Endothelial cell of umbilical vein (primary cell): ENCODE measurements around the gene AGO1. TPM values are rescaled to one million over a fixed set of nuclear protein-coding genes. Genes with fewer than 3 reads are reported as not detected.

Experiments
- BruUV-seq: library from RNA; stranded (reverse); fragments of 400-500 nt; replicated peaks from 2 replicates; lab custom pipeline; 2021; lab: Mats Ljungman, UMichigan
- CTCF ChIA-PET: fragments of 300-600, 350-600 bp; sonication (Branson Sonifier 250); formaldehyde crosslinking; loops from one replicate; lab custom pipeline; 2021; ENCODE audit warnings: antibody characterized with exemption, inconsistent platforms; lab: Charles Lee
- POLR2A ChIA-PET: fragments of 300-600, 350-600 bp; sonication (Branson Sonifier 250); formaldehyde crosslinking; loops from one replicate; lab custom pipeline; 2021; ENCODE audit warnings: antibody characterized with exemption, inconsistent platforms; lab: Charles Lee
- DNase-seq: peaks from one replicate; pipeline ENCODE4 v3.0.0-alpha.2; 2011; ENCODE audit warnings: low read depth, low spot score
- FAIRE-seq: peaks from 2 replicates; lab custom pipeline; 2011; peaks lifted over from hg19 to GRCh38; lab: Jason Lieb, UNC
- H2AFZ ChIP-seq: 2 replicates; pipeline ENCODE4 v1.6.0; 2012; ENCODE audit warnings: low read depth, low read length, control low read depth, inconsistent platforms
- H3K27ac ChIP-seq: 2 replicates; pipeline ENCODE4 v1.5.1; 2011; ENCODE audit warnings: low read depth, mild to moderate bottlenecking, control low read depth, low read length, moderate library complexity; ENCODE audit not compliant: insufficient read depth
- H3K27me3 ChIP-seq, 2 experiments: 2 replicates each; pipeline versions ENCODE4 v1.6.0 to v1.6.1; 2011; ENCODE audit warnings: low read length in 2 of 2, mixed read lengths in 1 of 2; ENCODE audit not compliant: control insufficient read depth in 2 of 2, insufficient read depth in 2 of 2
- H3K36me3 ChIP-seq, 2 experiments: 2 replicates in 1 of 2; 3 replicates in 1 of 2; pipeline ENCODE4 v1.5.1; 2011; ENCODE audit warnings: low read length in 2 of 2, mild to moderate bottlenecking in 1 of 2, moderate library complexity in 1 of 2; ENCODE audit not compliant: control insufficient read depth in 2 of 2, insufficient read depth in 2 of 2; ENCODE audit errors: extremely low read depth in 1 of 2
- H3K4me1 ChIP-seq: 3 replicates; pipeline ENCODE4 v1.5.1; 2011; ENCODE audit warnings: mild to moderate bottlenecking, low read length; ENCODE audit not compliant: control insufficient read depth, insufficient read depth; ENCODE audit errors: extremely low read depth
- H3K4me2 ChIP-seq: 2 replicates; pipeline ENCODE4 v1.6.1; 2011; ENCODE audit warnings: low read length, control low read depth, mixed read lengths; ENCODE audit not compliant: insufficient read depth
- H3K4me3 ChIP-seq, 3 experiments: fragments of 200-600 bp in 1 of 3; sonication (generic), shearing (Covaris generic) in 1 of 3; replicated peaks in 1 of 3; 2 replicates each; pipeline ENCODE4 v1.5.1; 2011 to 2016; ENCODE audit warnings: control low read depth in 3 of 3, low read length in 3 of 3, mild to moderate bottlenecking in 2 of 3, inconsistent platforms in 1 of 3, low read depth in 1 of 3, moderate library complexity in 1 of 3; ENCODE audit not compliant: insufficient read depth in 1 of 3
- H3K79me2 ChIP-seq: 2 replicates; pipeline ENCODE4 v1.6.0; 2012; ENCODE audit warnings: low read length, inconsistent platforms; ENCODE audit not compliant: control insufficient read depth, insufficient read depth
- H3K9ac ChIP-seq: replicated peaks from 2 replicates; pipeline ENCODE3; 2011; ENCODE audit warnings: low read length, control low read depth; ENCODE audit not compliant: insufficient read depth; ENCODE audit errors: extremely low read depth
- H3K9me1 ChIP-seq: replicated peaks from 3 replicates; pipeline ENCODE4 v1.6.0; 2011; ENCODE audit warnings: mild to moderate bottlenecking, low read length; ENCODE audit not compliant: control insufficient read depth, insufficient read depth; ENCODE audit errors: extremely low read depth
- H3K9me3 ChIP-seq: replicated peaks from 2 replicates; pipeline ENCODE4 v1.5.1; 2012; ENCODE audit warnings: low read length, inconsistent platforms; ENCODE audit not compliant: control insufficient read depth, insufficient read depth
- H4K20me1 ChIP-seq: replicated peaks from 2 replicates; pipeline ENCODE3; 2011; ENCODE audit warnings: mild to moderate bottlenecking, low read length; ENCODE audit not compliant: control insufficient read depth, insufficient read depth; ENCODE audit errors: extremely low read depth
- CTCF ChIP-seq, 2 donors: IDR thresholded peaks; 1 replicate in 1 of 2; 2 replicates in 1 of 2; pipeline ENCODE4 v1.5.1; 2011; ENCODE audit warnings: low read length in 2 of 2, mild to moderate bottlenecking in 2 of 2, moderate library complexity in 2 of 2, control low read depth in 1 of 2, inconsistent platforms in 1 of 2, low read depth in 1 of 2; ENCODE audit not compliant: insufficient read depth in 1 of 2; ENCODE audit errors: extremely low read depth in 1 of 2
- EZH2 ChIP-seq: IDR thresholded peaks from 2 replicates; pipeline ENCODE4 v1.6.1; 2012; ENCODE audit warnings: borderline replicate concordance, low read depth, mild to moderate bottlenecking, moderate library complexity, low read length, inconsistent platforms; ENCODE audit not compliant: severe bottlenecking
- FOS ChIP-seq: IDR thresholded peaks from 2 replicates; pipeline ENCODE4 v1.6.1; 2011; ENCODE audit warnings: mild to moderate bottlenecking, low read length, moderate library complexity, borderline replicate concordance; ENCODE audit not compliant: insufficient read depth
- GATA2 ChIP-seq: IDR thresholded peaks from 2 replicates; pipeline ENCODE4 v1.7.0; 2011; ENCODE audit warnings: low read depth, mild to moderate bottlenecking, moderate library complexity, mixed read lengths, low read length; ENCODE audit not compliant: insufficient read length, insufficient read depth
- JUN ChIP-seq: IDR thresholded peaks from 2 replicates; pipeline ENCODE4 v1.6.1; 2011; ENCODE audit warnings: borderline replicate concordance, low read depth; ENCODE audit not compliant: insufficient read length, insufficient read depth
- MAX ChIP-seq: IDR thresholded peaks from 2 replicates; pipeline ENCODE4 v1.6.1; 2011; ENCODE audit not compliant: insufficient read depth, insufficient read length
- MYC ChIP-seq: IDR thresholded peaks from one replicate; pipeline ENCODE4 v1.6.1; 2011; ENCODE audit warnings: mild to moderate bottlenecking, low read depth, low read length
- POLR2A ChIP-seq: IDR thresholded peaks from 2 replicates; pipeline ENCODE4 v1.6.1; 2012; ENCODE audit warnings: low read depth, mild to moderate bottlenecking, control low read depth, low read length
- POLR2AphosphoS5 ChIP-seq: IDR thresholded peaks from 2 replicates; pipeline ENCODE4 v1.6.1; 2012; ENCODE audit warnings: low read depth, mild to moderate bottlenecking, control low read depth, low read length, moderate library complexity; ENCODE audit not compliant: insufficient read depth
- dilution Hi-C: fragments of 300-500 bp; cut with MboI; formaldehyde crosslinking; loops from one replicate; pipeline ENCODE4 v1.15.0; 2019; ENCODE audit warnings: low sequenced_read_pairs; ENCODE audit not compliant: extremely low pct_ligation_motif_present
- intact Hi-C: fragments of 100-400 bp; cut with micrococcal nuclease; formaldehyde crosslinking; loops from one replicate; pipeline ENCODE4 v1.10.0; 2022
- polyA plus RNA-seq, 4 experiments: library from polyadenylated mRNA; depleted of rRNA in 3 of 4; stranded (reverse) in 3 of 4; unstranded in 1 of 4; fragments of >200 nt; gene quantifications; 2 replicates each; pipeline versions ENCODE4 v1.2.1 to v1.2.3, GENCODE V29; 2011 to 2012; ENCODE audit warnings: missing spikeins in 1 of 4
- total RNA-seq: library from RNA; stranded (reverse); gene quantifications from 2 replicates; pipeline ENCODE4 v1.2.3, GENCODE V29; 2021

Gene AGO1
- total and polyA plus RNA-seq, 2 donors (not counting 3 experiments of a cell fraction or from before 2014, with no cell fraction given): 10.8 to 31.0 TPM

- Histone ChIP-seq H4K20me1 (no peaks in the 10 kb centered on the region), H3K4me1 (peaks cover 6% of the 10 kb centered on the region), H3K4me2 (no peak overlapping the region), H3K9me1 (no peaks in the 10 kb centered on the region), H3K36me3 (no peaks in the 10 kb centered on the region), H3K4me3 (no peak overlapping the region), H3K27ac (no peak overlapping the region), H3K27me3 (no peaks in the 10 kb centered on the region), H3K9me3 (no peaks in the 10 kb centered on the region), H3K79me2 (no peaks in the 10 kb centered on the region), H3K9ac (no peak overlapping the region), H2AFZ (no peak overlapping the region)
- no TSS peak for BruUV-seq
- dilution Hi-C loops (no loop called here), intact Hi-C loops (no loop called here)
- POLR2A ChIA-PET: no interaction called here
- TF ChIP-seq POLR2AphosphoS5 (no peak), POLR2A (no peak), GATA2 (no peak), CTCF (IDR thresholded peaks at IDR 0.05; ENCODE audit: extremely low read depth in 1 of 2, insufficient read depth in 1 of 2, low read depth in 1 of 2, low read length in 2 of 2) (no peak), MAX (no peak), FOS (no peak), JUN (no peak), MYC (no peak), EZH2 (no peak)
- CTCF ChIA-PET: no interaction called here
- DNase-seq (no peak), FAIRE-seq (no peak)
Observed at GRCh38 chr1:35925741-35926140, 42.7 kb downstream of the AGO1 start.
